Measurements from ENCODE around the gene MYOM3.

- TF ChIP-seq POLR2A (IDR thresholded peaks at IDR 0.05; ENCODE audit: low read depth, low read length), result no peak
- no peak for TF ChIP-seq POLR2AphosphoS5 (IDR thresholded peaks at IDR 0.05; ENCODE audit: low read depth, low read length)
These were observed 19.9 kb downstream of the MYOM3 start for GRCh38 chr1:24091971-24092482.

All from GM12891 (cell line).